ENCODE measurements around the gene CHRNE. TPM values are rescaled to one million over a fixed set of nuclear protein-coding genes. Genes with fewer than 3 reads are reported as not detected.

CHRNE gene
- total RNA-seq, 6 experiments from 2014 or later: 1.4 to 2.9 (median 2.0) TPM

- Histone ChIP-seq H3K36me3 (peaks cover 0 to 63% (median 20%) of the 10 kb centered on the region in 4 donors), H3K4me1 (no peaks in the 10 kb centered on the region), H3K27ac (no peak overlapping the region), H3K9me3 (no peaks in the 10 kb centered on the region), H3K27me3 (no peaks in the 10 kb centered on the region), H3K4me3 (no peak overlapping the region)
- WGBS (ENCODE audit: insufficient coverage, low coverage, low lambda C conversion rate, missing lambda C conversion rate): 90% methylated on average over 16 of the region's 18 CpGs
- TF ChIP-seq CTCF (IDR thresholded peaks at IDR 0.05) (no peak), POLR2A (IDR thresholded peaks at IDR 0.05) (no peak)
- intact Hi-C loops (cut with DNase I): loop anchor here (5.0 to 10.0 kb wide), 2 partner anchors 100 to 183 kb away; partner anchors contain the start of genes PELP1 (in 2 of the 2), GLTPD2 (in 1 of the 2) and VMO1 (in 1 of the 2)
- DNase-seq: peak in 1 of 3 donors; percentile 35
- ATAC-seq: no peak
These were observed 15.3 kb downstream of the CHRNE start for GRCh38 chr17:4887581-4887980.

GRCh38 chr17:4886830-4887229 is 16.1 kb downstream of the CHRNE start:
- Histone ChIP-seq H3K27ac (no peak overlapping the region), H3K9me3 (no peaks in the 10 kb centered on the region), H3K4me1 (no peaks in the 10 kb centered on the region), H3K36me3 (peaks cover 0 to 55% (median 20%) of the 10 kb centered on the region in 4 donors), H3K27me3 (no peaks in the 10 kb centered on the region), H3K4me3 (no peak overlapping the region)
- 97% methylated on average over 8 of the region's 12 CpGs for WGBS (ENCODE audit: insufficient coverage, low coverage, low lambda C conversion rate, missing lambda C conversion rate)
- intact Hi-C loops (cut with DNase I): loop anchor here (5.0 to 10.0 kb wide), 2 partner anchors 100 to 182 kb away; partner anchors contain the start of genes PELP1 (in 2 of the 2), GLTPD2 (in 1 of the 2) and VMO1 (in 1 of the 2)
- TF ChIP-seq CTCF (IDR thresholded peaks at IDR 0.05) (no peak), POLR2A (IDR thresholded peaks at IDR 0.05) (no peak)
- peak in 1 of 3 donors; percentile 38 for DNase-seq
- ATAC-seq: no peak

GRCh38 chr17:4884489-4884888 is 18.4 kb downstream of the CHRNE start:
- DNase-seq (no peak), ATAC-seq (no peak)
- H3K4me3 ChIP-seq: no peak overlapping the region
- no peaks in the 10 kb centered on the region for H3K9me3 ChIP-seq
- no CpG with 5 or more reads among the region's 4 CpGs for WGBS (ENCODE audit: insufficient coverage, low coverage, low lambda C conversion rate, missing lambda C conversion rate)
- TF ChIP-seq CTCF (IDR thresholded peaks at IDR 0.05) (no peak), POLR2A (IDR thresholded peaks at IDR 0.05) (no peak)
- no peak overlapping the region for H3K27ac ChIP-seq
- intact Hi-C loops (cut with DNase I): loop anchor here (5.0 to 10.0 kb wide), 2 partner anchors 77 to 180 kb away; partner anchors contain the start of genes PELP1 (in 2 of the 2) and PLD2 (in 1 of the 2)
- H3K36me3 ChIP-seq: peaks cover 0 to 43% (median 13%) of the 10 kb centered on the region in 4 donors
- no peaks in the 10 kb centered on the region for H3K27me3 ChIP-seq
- H3K4me1 ChIP-seq: no peaks in the 10 kb centered on the region

- DNase-seq (peak; percentile 74 to 79 (median 75)), ATAC-seq (peak; percentile 89 to 94 (median 90))
- H3K27ac ChIP-seq: no peak overlapping the region
- WGBS (ENCODE audit: insufficient coverage, low coverage, low lambda C conversion rate, missing lambda C conversion rate): 31% methylated on average over 5 of the region's 9 CpGs
- no peak overlapping the region for H3K4me3 ChIP-seq
- no peaks in the 10 kb centered on the region for H3K9me3 ChIP-seq
- no peaks in the 10 kb centered on the region for H3K27me3 ChIP-seq
- no peak for TF ChIP-seq POLR2A (IDR thresholded peaks at IDR 0.05)
- TF ChIP-seq CTCF (IDR thresholded peaks at IDR 0.05): peak; percentile 74 to 91 (median 84)
- intact Hi-C loops (cut with DNase I): loop anchor here (5.0 to 10.0 kb wide), 2 partner anchors 75 to 177 kb away; partner anchors contain the start of genes PELP1 (in 2 of the 2) and PLD2 (in 1 of the 2)
- peaks cover 0 to 29% (median 10%) of the 10 kb centered on the region in 4 donors for H3K36me3 ChIP-seq
- no peaks in the 10 kb centered on the region for H3K4me1 ChIP-seq
These were observed 20.9 kb downstream of the CHRNE start for GRCh38 chr17:4881761-4882555.
